Prostate gland (tissue), 2 donors: Measurements from ENCODE around the gene RASL10B.

ENCODE experiments used
- POLR2AphosphoS5 ChIP-seq: sonication (generic); formaldehyde crosslinking; IDR thresholded peaks from one replicate; pipeline ENCODE4 v1.6.1; 2017; ENCODE audit warnings: antibody characterized with exemption
- TF ChIP-seq, protein P1 (sequence below), 4 experiments: fragments of 200-600 bp in 2 of 4; fragments of 450-650 bp in 2 of 4; sonication (generic) in 2 of 4; IDR thresholded peaks; 1 replicate in 3 of 4; 2 replicates in 1 of 4; pipeline ENCODE4 v1.5.1; 2016 to 2019; ENCODE audit warnings: antibody characterized with exemption in 4 of 4, mild to moderate bottlenecking in 2 of 4, moderate library complexity in 2 of 4

- TF ChIP-seq, protein P1, sequence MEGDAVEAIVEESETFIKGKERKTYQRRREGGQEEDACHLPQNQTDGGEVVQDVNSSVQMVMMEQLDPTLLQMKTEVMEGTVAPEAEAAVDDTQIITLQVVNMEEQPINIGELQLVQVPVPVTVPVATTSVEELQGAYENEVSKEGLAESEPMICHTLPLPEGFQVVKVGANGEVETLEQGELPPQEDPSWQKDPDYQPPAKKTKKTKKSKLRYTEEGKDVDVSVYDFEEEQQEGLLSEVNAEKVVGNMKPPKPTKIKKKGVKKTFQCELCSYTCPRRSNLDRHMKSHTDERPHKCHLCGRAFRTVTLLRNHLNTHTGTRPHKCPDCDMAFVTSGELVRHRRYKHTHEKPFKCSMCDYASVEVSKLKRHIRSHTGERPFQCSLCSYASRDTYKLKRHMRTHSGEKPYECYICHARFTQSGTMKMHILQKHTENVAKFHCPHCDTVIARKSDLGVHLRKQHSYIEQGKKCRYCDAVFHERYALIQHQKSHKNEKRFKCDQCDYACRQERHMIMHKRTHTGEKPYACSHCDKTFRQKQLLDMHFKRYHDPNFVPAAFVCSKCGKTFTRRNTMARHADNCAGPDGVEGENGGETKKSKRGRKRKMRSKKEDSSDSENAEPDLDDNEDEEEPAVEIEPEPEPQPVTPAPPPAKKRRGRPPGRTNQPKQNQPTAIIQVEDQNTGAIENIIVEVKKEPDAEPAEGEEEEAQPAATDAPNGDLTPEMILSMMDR (IDR thresholded peaks at IDR 0.05), result no peak
- TF ChIP-seq POLR2AphosphoS5, result no peak
Measured at GRCh38 chr17:35765756-35766488, 34.5 kb downstream of the RASL10B start.
